Epithelial cell of proximal tubule (primary cell): ENCODE measurements around the gene SLC39A11. TPM values are rescaled to one million over a fixed set of nuclear protein-coding genes. Genes with fewer than 3 reads are reported as not detected.
"Not testable (repeated sequence)": the region's sequence is repeated elsewhere in the genome, so short reads cannot be mapped to it uniquely, and the experiment has no call there.

Experiments
- DNase-seq: peaks from one replicate; pipeline ENCODE4 v3.0.0-alpha.2; 2011; ENCODE audit warnings: low read depth
- H3K4me3 ChIP-seq: 2 replicates; pipeline ENCODE4 v1.5.1; 2011; ENCODE audit warnings: low read depth, mild to moderate bottlenecking, low read length
- total RNA-seq: library from RNA; depleted of rRNA; stranded (reverse); fragments of >200 nt; gene quantifications from 2 replicates; pipeline ENCODE4 v1.2.3, GENCODE V29; 2015
- TF ChIP-seq, protein P1 (sequence below): conservative IDR thresholded peaks from 2 replicates; pipeline ENCODE4 v1.5.1; 2012; ENCODE audit warnings: low read depth, mild to moderate bottlenecking, low read length

The SLC39A11 gene
- total RNA-seq, 1 donor from 2014 or later, result 12.6 TPM

DNA sequence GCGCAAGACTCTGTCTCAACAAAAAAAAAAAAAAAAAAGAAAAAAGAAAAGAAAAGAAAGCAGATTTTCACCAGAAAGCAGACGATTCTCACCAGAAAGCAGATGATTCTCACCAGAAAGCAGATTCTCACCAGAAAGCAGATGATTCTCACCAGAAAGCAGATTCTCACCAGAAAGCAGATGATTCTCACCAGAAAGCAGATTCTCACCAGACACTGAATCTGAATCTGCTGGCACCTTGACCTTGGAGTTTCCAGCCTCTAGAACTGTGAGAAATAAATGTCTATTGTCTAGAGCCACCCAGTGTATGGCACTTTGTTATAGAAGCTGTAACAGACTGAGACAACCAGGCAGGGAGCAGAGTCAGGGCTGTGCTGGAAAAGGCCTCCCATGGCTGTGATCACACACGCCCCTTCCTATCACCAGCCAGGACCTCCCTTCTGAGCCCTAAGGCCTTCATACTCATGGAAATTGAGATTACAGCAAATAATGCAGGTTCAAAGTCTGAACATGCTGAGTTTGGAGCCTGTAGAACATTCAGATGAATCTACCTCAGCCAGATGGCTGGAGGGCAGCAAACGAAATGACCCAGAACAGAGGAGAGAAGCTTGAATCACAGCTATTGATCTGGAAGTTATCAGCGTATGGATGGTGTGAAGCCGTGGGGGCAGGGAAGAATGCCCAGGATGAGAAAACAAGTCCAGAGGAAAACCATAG, 309.3 kb downstream of the SLC39A11 start:
- no peak for DNase-seq

DNA sequence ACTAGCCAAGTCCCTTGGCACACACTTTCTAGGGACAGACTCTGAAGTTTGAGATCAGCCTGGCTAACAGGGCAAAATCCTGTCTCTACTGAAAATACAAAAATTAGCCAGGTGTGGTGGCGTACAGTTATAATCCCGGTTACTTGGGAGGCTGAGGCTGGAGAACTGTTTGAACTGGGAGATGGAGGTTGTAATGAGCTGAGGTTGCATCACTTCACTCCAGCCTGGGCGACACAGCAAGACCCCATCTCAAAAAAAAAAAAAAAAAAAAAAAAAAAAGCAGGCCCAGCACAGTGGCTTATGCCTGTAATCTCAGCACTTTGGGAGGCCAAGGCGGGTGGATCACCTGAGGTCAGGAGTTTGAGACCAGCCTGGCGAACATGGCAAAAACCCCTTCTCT, 310.1 kb downstream of the SLC39A11 start:
- H3K4me3 ChIP-seq, DNase-seq: not testable (repeated sequence)

More for the DNA sequence above, 309.3 kb downstream of the SLC39A11 start:
- no peak overlapping the region for H3K4me3 ChIP-seq
- TF ChIP-seq, protein P1, sequence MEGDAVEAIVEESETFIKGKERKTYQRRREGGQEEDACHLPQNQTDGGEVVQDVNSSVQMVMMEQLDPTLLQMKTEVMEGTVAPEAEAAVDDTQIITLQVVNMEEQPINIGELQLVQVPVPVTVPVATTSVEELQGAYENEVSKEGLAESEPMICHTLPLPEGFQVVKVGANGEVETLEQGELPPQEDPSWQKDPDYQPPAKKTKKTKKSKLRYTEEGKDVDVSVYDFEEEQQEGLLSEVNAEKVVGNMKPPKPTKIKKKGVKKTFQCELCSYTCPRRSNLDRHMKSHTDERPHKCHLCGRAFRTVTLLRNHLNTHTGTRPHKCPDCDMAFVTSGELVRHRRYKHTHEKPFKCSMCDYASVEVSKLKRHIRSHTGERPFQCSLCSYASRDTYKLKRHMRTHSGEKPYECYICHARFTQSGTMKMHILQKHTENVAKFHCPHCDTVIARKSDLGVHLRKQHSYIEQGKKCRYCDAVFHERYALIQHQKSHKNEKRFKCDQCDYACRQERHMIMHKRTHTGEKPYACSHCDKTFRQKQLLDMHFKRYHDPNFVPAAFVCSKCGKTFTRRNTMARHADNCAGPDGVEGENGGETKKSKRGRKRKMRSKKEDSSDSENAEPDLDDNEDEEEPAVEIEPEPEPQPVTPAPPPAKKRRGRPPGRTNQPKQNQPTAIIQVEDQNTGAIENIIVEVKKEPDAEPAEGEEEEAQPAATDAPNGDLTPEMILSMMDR, result no peak

DNA sequence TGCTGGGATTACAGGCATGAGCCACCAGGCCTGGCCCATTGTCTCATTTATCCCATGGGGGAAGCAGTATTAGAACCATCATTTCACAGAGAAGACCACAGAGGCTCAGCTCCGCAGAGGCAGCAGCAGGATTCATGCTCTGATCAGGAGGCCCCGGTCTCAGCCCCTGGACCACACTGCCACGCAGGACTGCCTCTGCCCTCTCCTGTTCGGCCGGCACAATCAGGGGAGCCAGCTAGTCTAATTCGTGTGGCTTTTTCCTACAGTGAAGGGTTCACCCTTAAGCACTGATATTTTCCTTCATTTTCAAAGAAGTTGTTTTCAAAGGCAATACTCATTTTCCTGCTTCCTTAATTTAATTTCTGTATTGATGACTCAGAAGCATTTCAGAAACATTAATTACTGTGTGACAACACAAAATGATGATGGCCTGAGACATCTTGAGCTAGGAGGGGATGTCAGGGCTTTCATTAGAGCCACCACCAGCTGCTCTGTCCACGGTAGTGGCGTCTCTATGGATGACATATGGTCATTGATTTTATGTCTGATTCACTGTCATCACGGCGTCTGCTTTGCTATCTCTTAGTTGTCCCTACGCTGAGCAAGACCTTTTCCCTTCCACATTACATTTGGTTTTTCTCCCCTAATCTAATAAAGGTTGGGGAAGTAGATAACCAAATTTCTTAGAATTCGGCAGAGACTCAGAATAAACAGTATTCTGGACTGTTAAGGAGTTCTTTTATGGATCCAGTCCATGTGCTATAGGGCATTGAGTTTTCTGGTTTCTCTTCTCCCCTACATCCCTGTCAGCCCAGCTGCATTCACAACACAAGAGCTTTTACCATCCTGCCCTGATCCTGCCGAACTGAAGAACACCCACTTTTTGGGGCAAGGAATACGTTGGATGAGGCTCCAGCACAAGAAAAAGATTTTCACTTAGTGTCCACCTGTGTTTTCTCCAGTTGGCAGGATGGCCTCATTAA, 314.0 kb downstream of the SLC39A11 start:
- no peak for DNase-seq
- TF ChIP-seq, protein P1, result no peak
- H3K4me3 ChIP-seq, result no peak overlapping the region

DNA sequence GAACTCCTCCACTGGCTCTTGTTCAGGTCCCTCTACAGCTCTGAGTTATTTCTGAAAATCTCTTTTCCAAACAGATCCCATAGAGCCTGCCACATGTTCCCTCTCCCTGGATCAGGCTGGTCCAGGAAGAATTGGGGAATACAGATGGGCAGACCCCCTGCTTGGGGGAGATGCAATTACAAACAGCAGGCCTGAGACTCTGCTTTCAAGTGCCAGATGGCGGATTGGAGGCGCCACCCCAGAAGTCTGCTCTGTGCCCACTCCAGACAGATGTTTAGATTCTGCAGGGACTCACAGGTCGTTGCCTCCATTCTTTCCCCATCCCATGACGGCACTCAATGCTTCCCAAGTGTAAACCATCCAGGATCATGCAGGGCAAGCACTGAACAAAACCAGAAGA, 316.6 kb downstream of the SLC39A11 start:
- TF ChIP-seq, protein P1, result no peak
- H3K4me3 ChIP-seq, result no peak overlapping the region
- no peak for DNase-seq

DNA sequence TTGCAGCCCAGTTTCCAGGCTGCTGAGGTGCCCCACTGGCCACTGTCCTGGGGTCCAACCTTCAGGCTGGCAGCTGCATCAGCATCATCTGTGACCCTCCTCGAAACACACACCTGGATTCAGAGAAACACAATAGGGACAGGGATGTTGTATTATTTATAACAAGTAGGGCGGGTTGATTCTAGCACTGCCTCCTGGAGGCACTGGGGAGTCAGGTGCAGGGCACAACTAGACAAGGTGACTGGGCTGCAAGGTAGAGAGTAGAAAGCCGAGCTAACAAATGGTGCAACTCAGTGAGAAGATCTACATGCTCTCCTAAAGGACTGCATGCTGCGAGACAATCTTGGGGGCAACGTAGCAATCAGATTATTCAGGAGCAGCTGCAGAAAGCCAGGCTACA, 317.3 kb downstream of the SLC39A11 start:
- DNase-seq, result no peak
- no peak overlapping the region for H3K4me3 ChIP-seq
- TF ChIP-seq, protein P1, result no peak

DNA sequence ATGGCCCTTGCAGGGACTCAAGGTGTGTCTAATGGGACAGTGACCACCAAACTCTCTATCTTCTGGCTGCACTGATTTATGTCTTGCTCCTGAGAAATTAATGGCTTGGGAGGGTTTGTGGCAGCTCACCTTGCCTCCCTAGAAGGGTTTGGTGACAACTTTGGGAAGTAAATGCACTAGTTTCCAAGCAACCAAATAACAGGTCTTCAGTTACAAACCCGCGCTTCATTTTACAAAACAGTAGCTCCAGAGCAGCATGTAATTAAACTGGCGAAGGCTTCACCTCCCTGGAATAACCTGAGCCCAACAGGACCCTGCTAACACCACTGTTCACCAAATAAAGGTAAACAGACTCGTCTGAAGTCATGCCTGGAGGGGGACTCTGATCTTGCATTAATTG, 318.3 kb downstream of the SLC39A11 start:
- no peak for DNase-seq
- no peak overlapping the region for H3K4me3 ChIP-seq
- TF ChIP-seq, protein P1, result no peak

DNA sequence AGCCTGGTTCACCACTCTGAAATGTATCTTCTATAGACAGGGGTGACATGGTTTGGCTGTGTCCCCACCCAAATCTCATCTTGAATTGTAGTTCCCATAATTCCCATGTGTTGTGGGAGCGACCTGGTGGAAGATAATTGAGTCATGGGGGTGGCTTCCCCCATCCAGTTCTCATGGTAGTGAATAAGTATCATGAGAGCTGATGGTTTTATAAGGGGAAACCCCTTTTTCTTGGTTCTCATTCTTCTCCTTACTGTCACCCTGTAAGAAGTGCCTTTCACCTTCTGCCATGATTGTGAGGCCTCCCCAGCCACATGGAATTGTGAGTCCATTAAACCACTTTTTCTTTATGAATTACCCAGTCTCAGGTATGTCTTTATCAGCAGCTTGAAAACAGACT, 319.3 kb downstream of the SLC39A11 start:
- DNase-seq, H3K4me3 ChIP-seq: not testable (repeated sequence)

DNA sequence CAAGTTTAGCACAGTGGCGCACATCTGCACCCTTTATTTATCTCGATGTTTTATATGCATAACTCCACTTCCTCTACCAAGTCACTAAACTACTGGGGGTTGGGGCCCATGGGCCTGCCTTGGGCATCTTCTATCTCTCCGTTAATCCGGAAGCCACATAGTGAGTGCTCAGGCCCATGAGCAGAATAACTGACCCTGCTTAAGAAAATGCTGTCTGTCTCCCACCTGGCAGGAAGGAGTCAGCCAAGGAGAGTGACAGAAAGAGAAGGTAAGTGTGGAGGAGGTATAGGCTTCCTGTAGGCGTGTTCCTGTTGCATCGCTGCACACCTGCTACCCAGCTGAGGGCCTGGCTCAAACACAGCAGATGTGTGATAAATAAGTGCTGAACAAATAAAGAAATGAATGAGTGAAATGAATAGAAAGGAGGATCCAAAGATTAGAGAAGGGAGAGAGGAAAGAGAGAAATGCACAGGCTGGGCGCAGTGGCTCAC, 320.1 kb downstream of the SLC39A11 start:
- DNase-seq, result no peak
- no peak overlapping the region for H3K4me3 ChIP-seq
- TF ChIP-seq, protein P1, result no peak
